ENCODE data around the gene DOCK8.

DOCK8 gene

GRCh38 chr9:472479-473075, 257.9 kb downstream of the DOCK8 start:
- H3K4me3 Mint-ChIP-seq: no peak overlapping the region
- peaks cover 7% of the 10 kb centered on the region for H3K36me3 Mint-ChIP-seq (ENCODE audit: low read depth)
- H3K27ac Mint-ChIP-seq: no peak overlapping the region
- peaks cover 31% of the 10 kb centered on the region for H3K4me1 Mint-ChIP-seq (ENCODE audit: low read depth)
- no peaks in the 10 kb centered on the region for H3K27me3 Mint-ChIP-seq
- intact Hi-C loops (cut with micrococcal nuclease): no loop called here
- H3K9me3 Mint-ChIP-seq: no peaks in the 10 kb centered on the region

GRCh38 chr9:477193-477592, 262.5 kb downstream of the DOCK8 start:
- H3K27me3 Mint-ChIP-seq: peaks cover 2% of the 10 kb centered on the region
- H3K36me3 Mint-ChIP-seq (ENCODE audit: low read depth): no peaks in the 10 kb centered on the region
- H3K9me3 Mint-ChIP-seq: no peaks in the 10 kb centered on the region
- H3K4me1 Mint-ChIP-seq (ENCODE audit: low read depth): no peaks in the 10 kb centered on the region
- H3K4me3 Mint-ChIP-seq: no peak overlapping the region
- intact Hi-C loops (cut with micrococcal nuclease): no loop called here
- H3K27ac Mint-ChIP-seq: no peak overlapping the region

GRCh38 chr9:479304-479970, 264.8 kb downstream of the DOCK8 start:
- Mint-ChIP-seq H3K36me3 (ENCODE audit: low read depth) (no peaks in the 10 kb centered on the region), H3K4me3 (no peak overlapping the region), H3K4me1 (ENCODE audit: low read depth) (no peaks in the 10 kb centered on the region), H3K27me3 (peaks cover 2% of the 10 kb centered on the region), H3K27ac (no peak overlapping the region), H3K9me3 (no peaks in the 10 kb centered on the region)
- intact Hi-C loops (cut with micrococcal nuclease): no loop called here

- Mint-ChIP-seq H3K27me3 (peaks cover 2% of the 10 kb centered on the region), H3K27ac (no peak overlapping the region), H3K4me3 (no peak overlapping the region), H3K4me1 (ENCODE audit: low read depth) (no peaks in the 10 kb centered on the region), H3K9me3 (no peaks in the 10 kb centered on the region), H3K36me3 (ENCODE audit: low read depth) (no peaks in the 10 kb centered on the region)
- intact Hi-C loops (cut with micrococcal nuclease): no loop called here
These were observed 265.3 kb downstream of the DOCK8 start for GRCh38 chr9:479971-480350.

GRCh38 chr9:482739-483138, 268.1 kb downstream of the DOCK8 start:
- H3K27ac Mint-ChIP-seq: no peak overlapping the region
- intact Hi-C loops (cut with micrococcal nuclease): no loop called here
- H3K4me1 Mint-ChIP-seq (ENCODE audit: low read depth): no peaks in the 10 kb centered on the region
- H3K4me3 Mint-ChIP-seq: no peak overlapping the region
- no peaks in the 10 kb centered on the region for H3K36me3 Mint-ChIP-seq (ENCODE audit: low read depth)
- H3K27me3 Mint-ChIP-seq: peaks cover 2% of the 10 kb centered on the region
- no peaks in the 10 kb centered on the region for H3K9me3 Mint-ChIP-seq

- H3K36me3 Mint-ChIP-seq (ENCODE audit: low read depth): no peaks in the 10 kb centered on the region
These were observed 271.5 kb downstream of the DOCK8 start for GRCh38 chr9:486156-486555.

GRCh38 chr9:487429-487828, 272.8 kb downstream of the DOCK8 start:
- Mint-ChIP-seq H3K4me1 (ENCODE audit: low read depth) (no peaks in the 10 kb centered on the region), H3K9me3 (no peaks in the 10 kb centered on the region)
- intact Hi-C loops (cut with micrococcal nuclease): no loop called here

More at GRCh38 chr9:486156-486555, 271.5 kb downstream of the DOCK8 start:
- peaks cover 2% of the 10 kb centered on the region for H3K27me3 Mint-ChIP-seq
- intact Hi-C loops (cut with micrococcal nuclease): no loop called here
- no peak overlapping the region for H3K27ac Mint-ChIP-seq
- H3K4me1 Mint-ChIP-seq (ENCODE audit: low read depth): no peaks in the 10 kb centered on the region
- H3K4me3 Mint-ChIP-seq: no peak overlapping the region
- H3K9me3 Mint-ChIP-seq: no peaks in the 10 kb centered on the region

GRCh38 chr9:488448-488847, 273.8 kb downstream of the DOCK8 start:
- H3K4me3 Mint-ChIP-seq: no peak overlapping the region
- no peaks in the 10 kb centered on the region for H3K4me1 Mint-ChIP-seq (ENCODE audit: low read depth)
- H3K27ac Mint-ChIP-seq: no peak overlapping the region
- H3K36me3 Mint-ChIP-seq (ENCODE audit: low read depth): no peaks in the 10 kb centered on the region
- no peaks in the 10 kb centered on the region for H3K27me3 Mint-ChIP-seq
- no peaks in the 10 kb centered on the region for H3K9me3 Mint-ChIP-seq
- intact Hi-C loops (cut with micrococcal nuclease): no loop called here

More at GRCh38 chr9:487429-487828, 272.8 kb downstream of the DOCK8 start:
- Mint-ChIP-seq H3K27me3 (no peaks in the 10 kb centered on the region), H3K27ac (no peak overlapping the region), H3K4me3 (no peak overlapping the region), H3K36me3 (ENCODE audit: low read depth) (no peaks in the 10 kb centered on the region)

GRCh38 chr9:489198-490197, 274.8 kb downstream of the DOCK8 start:
- no peaks in the 10 kb centered on the region for H3K27me3 Mint-ChIP-seq
- H3K4me3 Mint-ChIP-seq: no peak overlapping the region
- H3K9me3 Mint-ChIP-seq: no peaks in the 10 kb centered on the region
- H3K36me3 Mint-ChIP-seq (ENCODE audit: low read depth): no peaks in the 10 kb centered on the region
- H3K27ac Mint-ChIP-seq: no peak overlapping the region
- intact Hi-C loops (cut with micrococcal nuclease): no loop called here
- H3K4me1 Mint-ChIP-seq (ENCODE audit: low read depth): no peaks in the 10 kb centered on the region

- H3K27ac Mint-ChIP-seq: no peak overlapping the region
- H3K36me3 Mint-ChIP-seq (ENCODE audit: low read depth): no peaks in the 10 kb centered on the region
- H3K4me3 Mint-ChIP-seq: no peak overlapping the region
- H3K27me3 Mint-ChIP-seq: peaks cover 19% of the 10 kb centered on the region
- no peaks in the 10 kb centered on the region for H3K4me1 Mint-ChIP-seq (ENCODE audit: low read depth)
- no peaks in the 10 kb centered on the region for H3K9me3 Mint-ChIP-seq
- intact Hi-C loops (cut with micrococcal nuclease): no loop called here
These were observed 280.1 kb downstream of the DOCK8 start for GRCh38 chr9:494764-495163.

- Mint-ChIP-seq H3K27me3 (peaks cover 23% of the 10 kb centered on the region), H3K4me1 (ENCODE audit: low read depth) (no peaks in the 10 kb centered on the region)
- intact Hi-C loops (cut with micrococcal nuclease): no loop called here
These were observed 281.1 kb downstream of the DOCK8 start for GRCh38 chr9:495739-496138.

GRCh38 chr9:503326-503725, 288.7 kb downstream of the DOCK8 start:
- Mint-ChIP-seq H3K27ac (no peak overlapping the region), H3K27me3 (peaks cover 76% of the 10 kb centered on the region), H3K4me3 (peak overlapping the region; percentile 79), H3K9me3 (no peaks in the 10 kb centered on the region), H3K36me3 (ENCODE audit: low read depth) (no peaks in the 10 kb centered on the region), H3K4me1 (ENCODE audit: low read depth) (peaks cover 23% of the 10 kb centered on the region)
- intact Hi-C loops (cut with micrococcal nuclease): no loop called here

More at GRCh38 chr9:495739-496138, 281.1 kb downstream of the DOCK8 start:
- Mint-ChIP-seq H3K27ac (no peak overlapping the region), H3K36me3 (ENCODE audit: low read depth) (no peaks in the 10 kb centered on the region), H3K4me3 (no peak overlapping the region), H3K9me3 (no peaks in the 10 kb centered on the region)

GRCh38 chr9:503881-504852, 289.5 kb downstream of the DOCK8 start, which contains the start of gene KANK1:
KANK1 (plus strand) TSS chr9:504695.
- Mint-ChIP-seq H3K27me3 (peaks cover 79% of the 10 kb centered on the region), H3K9me3 (no peaks in the 10 kb centered on the region), H3K36me3 (ENCODE audit: low read depth) (no peaks in the 10 kb centered on the region), H3K4me3 (peak within 1 kb of the TSS; percentile 79), H3K27ac (no peak within 1 kb of the TSS), H3K4me1 (ENCODE audit: low read depth) (peaks cover 23% of the 10 kb centered on the region)
- intact Hi-C loops (cut with micrococcal nuclease): no loop called here

Measured in dendritic cell treated with granulocyte-macrophage colony-stimulating factor and Interleukin-4, amounts not matched to agents 40 ng/mL and 50 ng/mL, for 4 days (primary cell).